ENCODE results near the gene CARD11.

GRCh38 chr7:3083350-3083749 is 39.7 kb upstream of the CARD11 start:
- no peak for TF ChIP-seq CTCF (conservative IDR thresholded peaks at IDR 0.05; ENCODE audit: low read depth in 2 of 2)
- TF ChIP-seq JUNB (IDR thresholded peaks at IDR 0.05; ENCODE audit: unreplicated experiment): no peak
- TF ChIP-seq POLR2AphosphoS5 (IDR thresholded peaks at IDR 0.05; ENCODE audit: low read depth): no peak
- TF ChIP-seq EZH2phosphoT487 (IDR thresholded peaks at IDR 0.05; ENCODE audit: unreplicated experiment): no peak
- no peak for TF ChIP-seq EZH2 (IDR thresholded peaks at IDR 0.05; ENCODE audit: low read depth, unreplicated experiment)
